Tibial nerve (tissue), 4 donors: ENCODE measurements around the gene ZYG11B.
"Not testable (repeated sequence)": the region's sequence is repeated elsewhere in the genome, so short reads cannot be mapped to it uniquely, and the experiment has no call there.

Experiments used
- CTCF ChIP-seq, 5 experiments: fragments of 200-600 bp in 3 of 5; fragments of 450-650 bp in 2 of 5; sonication (generic) in 3 of 5; IDR thresholded peaks; one replicate each; pipeline ENCODE4 v1.5.1; 2016 to 2019; ENCODE audit warnings: antibody characterized with exemption in 5 of 5, mild to moderate bottlenecking in 3 of 5, moderate library complexity in 2 of 5
- EP300 ChIP-seq, 2 donors: sonication (generic); formaldehyde crosslinking; IDR thresholded peaks; one replicate each; pipeline ENCODE4 v1.6.1; 2017; ENCODE audit warnings: antibody characterized with exemption in 2 of 2, mild to moderate bottlenecking in 1 of 2
- POLR2A ChIP-seq, 2 donors: fragments of 450-650 bp; IDR thresholded peaks; one replicate each; pipeline ENCODE4 v1.6.1; 2017; ENCODE audit warnings: antibody characterized with exemption in 2 of 2, mild to moderate bottlenecking in 2 of 2, moderate library complexity in 2 of 2

GRCh38 chr1:52693351-52693750 lies 32.9 kb upstream of the ZYG11B start:
- TF ChIP-seq EP300, POLR2A, CTCF (IDR thresholded peaks at IDR 0.05): not testable (repeated sequence)
